ELR (cell line): Measurements from ENCODE around the gene ADCK1.
"Not testable (repeated sequence)": the region's sequence is repeated elsewhere in the genome, so short reads cannot be mapped to it uniquely, and the experiment has no call there.

Source experiments
- DNase-seq: peaks from one replicate; pipeline ENCODE4 v3.0.0-alpha.2; 2015; ENCODE audit warnings: low read depth

ADCK1 gene

GRCh38 chr14:77799863-77800730, at the start of gene ADCK1:
Gene ADCK1 (plus strand): TSS chr14:77800109. CDS start chr14:77818979, 18,870 bp downstream.
- DNase-seq, result peak; percentile 85

- no peak for DNase-seq
These were observed 47.6 kb upstream of the ADCK1 start for GRCh38 chr14:77752266-77752665.

DNA sequence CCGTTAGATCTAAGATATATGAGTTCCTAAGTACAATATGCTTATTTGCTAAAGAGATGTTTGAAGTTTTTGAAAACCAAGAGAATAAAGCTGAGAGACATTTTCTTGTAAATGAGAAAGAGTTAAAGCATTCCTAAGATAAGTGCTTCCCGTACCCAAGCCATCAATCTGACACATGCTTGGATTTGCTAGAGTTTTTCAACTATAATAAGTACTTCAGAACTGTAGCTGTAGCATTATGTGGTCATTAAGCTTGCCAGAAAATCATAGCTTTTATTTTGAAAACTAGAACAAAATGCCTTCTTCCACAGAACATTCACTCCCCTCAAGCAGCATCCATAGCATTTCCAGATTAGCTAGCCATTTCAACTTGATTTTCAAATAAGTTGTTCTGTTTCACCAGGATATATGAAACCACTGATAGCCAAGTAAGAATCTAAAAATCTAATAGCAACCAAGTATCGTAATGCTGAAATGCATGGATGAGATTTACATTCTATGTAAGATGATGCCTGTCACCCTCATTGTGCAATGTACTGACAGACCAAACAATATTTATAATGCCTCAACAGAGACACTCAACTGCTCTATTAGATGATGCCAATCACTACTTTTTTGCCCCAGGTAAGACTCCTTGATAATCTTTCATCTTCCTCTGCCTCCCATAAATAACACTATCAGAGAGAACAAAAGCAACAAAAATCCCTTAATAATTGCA, 47.0 kb upstream of the ADCK1 start:
- no peak for DNase-seq

DNA sequence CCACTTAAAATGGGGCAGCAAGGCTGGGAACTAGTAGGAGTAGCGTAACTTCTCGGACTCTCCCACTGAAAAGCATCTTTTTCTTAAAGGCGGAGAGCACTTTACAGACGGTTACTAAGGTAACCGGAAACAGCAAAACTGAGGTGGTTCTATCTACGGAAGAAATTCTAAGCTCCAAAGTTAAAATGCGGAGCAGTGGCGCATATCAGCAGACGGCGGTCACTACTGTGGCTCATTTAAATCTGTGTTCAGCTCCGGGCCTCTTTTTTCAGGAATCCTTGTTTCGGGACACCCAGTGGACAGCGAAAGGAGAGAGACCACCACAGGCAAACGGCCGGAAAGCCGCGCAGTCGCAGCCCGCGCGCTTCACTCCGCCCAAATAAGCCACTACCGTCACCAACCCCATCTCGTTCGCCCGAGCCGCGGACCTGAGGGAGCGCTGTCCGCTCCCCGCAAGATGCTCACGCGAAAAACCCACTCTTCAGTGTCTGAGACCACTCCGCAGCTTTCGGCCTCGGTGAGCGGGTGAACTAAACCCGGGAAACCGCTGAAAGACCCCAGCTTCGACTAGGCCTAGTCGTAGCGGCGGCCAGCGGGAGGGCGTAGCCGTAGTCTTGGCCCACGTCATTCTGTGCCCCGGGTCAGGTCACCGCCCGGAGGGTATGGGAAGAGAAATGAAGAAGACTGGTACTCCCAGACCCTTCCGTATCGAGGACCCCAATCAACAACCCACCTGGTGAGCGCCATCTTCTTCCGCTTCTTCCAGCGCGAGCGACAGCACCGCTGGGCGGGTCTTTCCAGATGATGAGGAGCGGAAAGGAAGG, 39.3 kb upstream of the ADCK1 start, which contains the start of gene SNW1:
Gene SNW1 (minus strand): TSS at position 776 of the 824 bp plus-strand sequence. CDS start 29 bp downstream, at position 747.
- DNase-seq, result peak; percentile 97

DNA sequence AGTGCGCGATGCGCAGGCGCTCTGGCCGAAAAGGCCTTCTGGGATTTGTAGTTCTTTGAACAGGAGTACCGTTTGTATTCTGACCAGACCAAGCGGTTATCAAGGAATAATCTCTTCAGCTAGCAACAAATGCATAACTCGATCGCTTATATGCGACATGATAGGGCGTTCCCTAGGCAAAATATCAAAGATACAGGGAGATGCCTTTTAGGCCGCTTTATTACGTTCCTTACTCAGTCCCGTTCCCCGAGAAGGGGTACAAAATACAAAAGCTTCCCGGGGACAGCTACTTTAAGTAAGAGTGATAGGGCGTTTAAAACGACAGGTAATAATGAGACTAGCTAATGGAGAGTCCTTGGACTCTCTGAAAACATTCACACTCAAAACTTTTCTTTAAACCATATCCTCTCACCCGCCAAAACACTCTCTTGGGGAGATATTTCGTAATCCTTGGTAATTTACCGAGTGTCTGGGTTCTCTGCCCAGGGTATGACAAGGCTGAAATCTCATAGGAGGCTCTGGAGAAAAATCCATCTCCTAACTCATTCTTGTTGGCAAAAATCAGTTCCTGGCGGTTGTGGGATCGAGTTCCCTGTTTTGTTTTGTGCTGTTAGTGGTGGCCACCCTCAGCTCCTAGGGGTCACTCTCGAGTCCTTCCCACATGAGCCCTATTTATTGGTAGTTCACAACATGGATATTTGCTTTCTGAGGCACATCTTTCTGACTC, 38.5 kb upstream of the ADCK1 start:
- DNase-seq, result peak; percentile 63

DNA sequence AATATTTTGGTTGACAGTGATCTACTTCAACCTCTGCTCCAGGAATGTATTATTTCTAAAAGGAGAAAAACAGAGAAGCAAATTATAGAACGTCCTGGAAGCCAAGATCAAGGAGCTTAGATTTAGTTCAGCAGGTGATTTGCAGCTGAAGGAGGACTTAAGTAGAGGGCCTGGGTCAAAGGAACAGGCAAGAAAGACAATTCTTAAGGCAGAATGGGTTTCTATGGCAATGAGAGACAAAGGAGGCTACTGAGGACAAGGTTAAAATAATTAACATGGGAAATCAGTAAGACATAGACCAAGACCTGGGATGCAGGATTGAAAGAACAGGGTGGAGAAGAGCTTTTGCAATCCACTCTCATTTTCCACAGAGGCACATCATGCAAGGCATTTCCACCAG, 36.6 kb upstream of the ADCK1 start:
- no peak for DNase-seq

DNA sequence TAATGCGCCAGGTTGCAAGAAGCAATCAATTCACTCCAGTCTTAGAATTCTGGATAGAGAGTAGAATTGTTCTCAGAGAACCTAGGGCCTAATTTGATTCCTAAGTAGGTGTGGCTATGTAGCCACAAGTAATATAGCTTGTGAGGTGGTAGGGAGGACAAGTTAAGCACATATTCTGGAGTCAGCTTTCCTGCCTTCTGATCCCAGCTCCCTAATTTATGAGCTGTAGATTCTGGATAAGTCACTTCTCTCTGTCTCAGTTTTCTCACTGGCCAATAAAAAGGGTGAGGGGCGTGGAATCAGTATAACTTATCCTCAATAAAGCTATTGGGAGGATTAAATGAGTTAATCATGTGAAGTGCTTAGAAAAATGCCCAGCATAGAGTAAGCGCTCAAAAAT, 35.9 kb upstream of the ADCK1 start:
- DNase-seq, result no peak

- not testable (repeated sequence) for DNase-seq
These were observed 31.4 kb upstream of the ADCK1 start for GRCh38 chr14:77768442-77769069.

DNA sequence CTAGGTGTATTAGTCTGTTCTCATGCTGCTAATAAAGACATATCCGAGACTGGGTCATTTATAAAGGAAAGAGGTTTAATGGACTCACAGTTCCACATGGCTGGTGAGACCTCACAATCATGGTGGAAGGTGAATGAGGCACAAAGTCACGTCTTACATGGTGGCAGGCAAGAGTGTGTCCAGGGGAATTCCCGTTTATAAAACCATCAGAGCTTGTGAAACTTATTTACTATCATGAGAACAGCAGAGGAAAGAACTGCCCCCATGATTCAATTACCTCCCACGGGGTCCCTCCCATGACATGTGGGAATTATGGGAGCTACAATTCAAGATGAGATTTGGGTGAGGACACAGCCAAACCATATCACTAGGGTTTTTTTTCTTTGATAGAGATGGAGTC, 25.9 kb upstream of the ADCK1 start:
- DNase-seq, result not testable (repeated sequence)

DNA sequence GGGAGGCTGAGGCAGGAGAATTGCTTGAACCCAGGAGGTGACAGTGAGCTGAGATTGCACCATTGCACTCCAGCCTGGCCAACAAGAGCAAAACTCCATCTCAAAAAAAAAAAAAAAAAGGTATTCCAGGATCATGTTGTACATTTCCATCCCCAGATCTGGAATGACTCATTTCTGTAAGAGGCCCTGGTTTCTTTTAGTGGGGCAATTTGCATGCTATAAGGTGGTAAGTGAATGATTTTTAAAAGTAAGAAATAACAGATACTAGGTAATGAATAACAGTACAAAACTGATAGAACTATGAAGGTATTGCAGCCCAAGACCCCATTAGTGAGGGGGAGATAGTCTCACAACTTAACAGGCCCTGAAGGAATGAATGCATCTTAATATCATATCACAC, 17.7 kb upstream of the ADCK1 start:
- DNase-seq, result no peak

DNA sequence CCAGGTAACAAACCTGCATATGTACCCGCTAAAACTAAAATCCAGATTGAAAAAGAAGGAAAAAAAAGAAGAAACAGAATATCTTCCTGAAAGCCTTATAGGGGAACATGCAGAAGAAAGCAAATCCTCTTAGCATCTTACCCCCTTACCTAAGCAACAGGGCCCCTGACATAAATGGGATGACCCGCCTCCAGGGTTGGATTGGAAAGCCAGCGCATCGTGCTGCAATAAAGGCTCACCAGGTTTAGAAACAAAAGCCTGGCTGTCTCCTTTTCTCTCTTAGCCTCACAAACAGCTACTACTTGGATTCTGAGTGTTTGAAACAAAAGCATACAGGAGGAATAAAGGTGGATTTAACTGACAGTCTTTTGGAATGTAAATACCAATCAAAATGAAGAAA, 13.8 kb upstream of the ADCK1 start:
- no peak for DNase-seq

GRCh38 chr14:77790566-77791224, 9.2 kb upstream of the ADCK1 start:
- no peak for DNase-seq

DNA sequence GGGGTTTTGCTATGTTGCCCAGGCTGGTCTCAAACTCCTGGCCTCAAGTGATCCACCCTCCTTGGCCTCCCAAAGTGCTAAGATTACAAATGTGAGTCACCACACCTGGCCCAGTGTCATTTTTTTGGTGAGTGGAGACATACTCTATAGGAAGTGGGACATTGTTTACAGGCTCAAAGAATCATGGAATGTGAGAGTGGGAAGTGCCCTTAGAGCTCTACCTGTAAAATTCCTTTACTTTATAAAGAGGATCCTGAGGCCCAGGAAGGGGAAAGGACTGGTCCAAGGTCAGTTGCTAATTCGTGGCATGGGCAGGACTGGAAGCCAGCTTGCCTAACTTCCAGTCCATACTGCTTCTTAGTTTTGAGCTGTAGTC, 8.7 kb upstream of the ADCK1 start:
- no peak for DNase-seq

- DNase-seq, result not testable (repeated sequence)
These were observed 6.7 kb upstream of the ADCK1 start for GRCh38 chr14:77793255-77793654.

DNA sequence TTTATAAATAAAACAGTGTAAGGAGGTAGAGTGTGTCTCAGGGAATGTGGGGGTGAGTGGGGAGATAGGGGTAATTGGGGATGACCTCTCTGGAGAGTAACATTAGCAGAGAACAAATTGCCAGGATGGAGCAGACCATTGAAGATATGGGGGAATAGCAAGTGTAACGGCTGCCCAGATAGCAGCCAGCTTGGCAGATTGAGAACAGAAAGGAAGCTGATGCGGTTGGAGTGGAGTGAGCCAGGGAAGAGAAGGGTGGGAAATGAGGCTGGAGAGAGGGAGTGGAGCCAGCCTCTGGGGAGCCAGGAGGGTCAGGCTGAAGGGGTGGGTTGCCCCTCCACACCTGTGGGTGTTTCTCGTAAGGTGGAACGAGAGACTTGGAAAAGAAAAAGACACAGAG, 5.6 kb upstream of the ADCK1 start:
- no peak for DNase-seq

DNA sequence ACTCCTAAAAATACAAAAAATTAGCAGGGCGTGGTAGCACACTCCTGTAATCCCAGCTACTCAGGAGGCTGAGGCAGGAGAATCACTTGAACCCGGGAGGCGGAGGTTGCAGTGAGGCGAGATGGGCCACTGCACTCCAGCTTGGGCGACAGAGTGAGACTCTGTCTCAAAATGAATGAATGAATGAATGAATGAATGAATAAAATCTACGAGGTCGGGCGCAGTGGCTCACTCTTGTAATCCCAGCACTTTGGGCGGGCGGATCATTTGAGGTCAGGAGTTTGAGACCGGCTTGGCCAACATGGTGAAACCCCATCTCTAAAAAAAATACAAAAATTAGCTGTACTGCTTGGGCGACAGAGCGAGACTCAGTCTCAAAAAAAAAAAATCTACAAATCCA, 453 bp upstream of the ADCK1 start:
- DNase-seq, result not testable (repeated sequence)

GRCh38 chr14:77800814-77801213, 905 bp downstream of the ADCK1 start:
- no peak for DNase-seq

GRCh38 chr14:77804592-77804991, 4.7 kb downstream of the ADCK1 start:
- DNase-seq, result peak; percentile 48

DNA sequence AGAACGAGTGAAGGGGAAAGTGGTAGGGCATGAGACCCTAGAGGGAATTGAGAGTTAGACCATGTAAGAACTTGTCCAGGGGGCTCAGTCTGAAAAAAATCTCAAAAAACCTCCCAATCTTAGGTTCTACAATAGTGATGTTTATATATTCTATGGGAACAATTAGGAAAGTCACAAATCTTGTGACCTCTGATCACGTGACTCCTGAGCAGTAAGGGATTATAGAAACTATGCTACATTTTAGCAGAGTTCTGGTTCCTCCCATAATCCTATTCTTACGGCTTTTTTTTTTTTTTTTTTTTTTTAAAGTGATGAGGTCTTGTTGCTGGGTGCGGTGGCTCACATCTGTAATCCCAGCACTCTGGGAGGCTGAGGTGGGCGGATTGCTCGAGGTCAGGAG, 5.8 kb downstream of the ADCK1 start:
- no peak for DNase-seq

GRCh38 chr14:77808250-77808649, 8.3 kb downstream of the ADCK1 start:
- DNase-seq, result no peak

GRCh38 chr14:77809011-77809410, 9.1 kb downstream of the ADCK1 start:
- no peak for DNase-seq
